ENCODE measurements around the gene SOS2. TPM values are rescaled to one million over a fixed set of nuclear protein-coding genes. Genes with fewer than 3 reads are reported as not detected.

The SOS2 gene
- total RNA-seq, 3 donors from 2014 or later (not counting 1 experiment from before 2014, with no cell fraction given): 64.7 to 82.2 (median 69.5) TPM

DNA sequence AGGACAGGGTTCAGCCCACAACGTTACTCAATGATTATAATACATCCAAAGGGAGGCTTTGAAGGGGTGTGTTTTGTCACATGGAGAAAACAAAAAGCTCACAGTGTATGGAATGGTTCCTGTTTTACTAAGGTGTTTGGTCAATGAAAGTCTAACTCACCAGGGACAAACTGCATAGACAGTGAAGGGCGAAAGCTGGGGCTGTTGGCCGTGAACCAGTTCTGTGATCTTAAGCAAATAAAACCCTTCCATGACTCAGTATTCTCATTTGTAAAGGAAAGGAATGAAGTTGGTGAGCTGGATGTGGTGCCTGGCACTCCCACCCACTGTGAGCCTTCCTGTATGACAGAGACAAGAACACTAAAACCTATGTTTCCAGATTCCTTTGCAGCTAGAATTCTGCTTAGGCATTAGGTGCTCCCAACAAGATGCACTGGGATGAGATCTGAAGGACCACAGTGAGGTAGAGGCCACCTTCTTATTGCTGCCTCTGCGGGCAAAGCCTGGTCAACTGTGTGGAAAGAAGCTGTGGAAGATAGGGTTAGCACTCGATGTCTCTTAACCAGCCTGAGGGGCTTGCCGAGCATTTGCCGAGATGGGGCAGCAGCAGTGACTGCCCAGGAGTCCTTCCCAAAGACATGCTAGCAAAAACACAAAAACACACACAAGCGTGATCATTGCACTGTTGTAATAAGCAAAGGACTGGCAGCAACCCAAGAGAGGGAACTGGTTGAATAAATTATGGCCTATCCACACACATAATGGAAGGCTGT, 163.5 kb downstream of the SOS2 start:
- TF ChIP-seq, protein P1, sequence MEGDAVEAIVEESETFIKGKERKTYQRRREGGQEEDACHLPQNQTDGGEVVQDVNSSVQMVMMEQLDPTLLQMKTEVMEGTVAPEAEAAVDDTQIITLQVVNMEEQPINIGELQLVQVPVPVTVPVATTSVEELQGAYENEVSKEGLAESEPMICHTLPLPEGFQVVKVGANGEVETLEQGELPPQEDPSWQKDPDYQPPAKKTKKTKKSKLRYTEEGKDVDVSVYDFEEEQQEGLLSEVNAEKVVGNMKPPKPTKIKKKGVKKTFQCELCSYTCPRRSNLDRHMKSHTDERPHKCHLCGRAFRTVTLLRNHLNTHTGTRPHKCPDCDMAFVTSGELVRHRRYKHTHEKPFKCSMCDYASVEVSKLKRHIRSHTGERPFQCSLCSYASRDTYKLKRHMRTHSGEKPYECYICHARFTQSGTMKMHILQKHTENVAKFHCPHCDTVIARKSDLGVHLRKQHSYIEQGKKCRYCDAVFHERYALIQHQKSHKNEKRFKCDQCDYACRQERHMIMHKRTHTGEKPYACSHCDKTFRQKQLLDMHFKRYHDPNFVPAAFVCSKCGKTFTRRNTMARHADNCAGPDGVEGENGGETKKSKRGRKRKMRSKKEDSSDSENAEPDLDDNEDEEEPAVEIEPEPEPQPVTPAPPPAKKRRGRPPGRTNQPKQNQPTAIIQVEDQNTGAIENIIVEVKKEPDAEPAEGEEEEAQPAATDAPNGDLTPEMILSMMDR (IDR thresholded peaks at IDR 0.05): no peak
- H3K27me3 Mint-ChIP-seq (ENCODE audit: low read depth in 2 of 2): no peaks in the 10 kb centered on the region
- Histone ChIP-seq H3K27me3 (ENCODE audit: control insufficient read depth, insufficient read depth, low read length) (no peaks in the 10 kb centered on the region), H3K4me3 (ENCODE audit: low read length) (no peak overlapping the region), H3K27ac (ENCODE audit: low read length) (no peak overlapping the region), H3K4me1 (ENCODE audit: control insufficient read depth, insufficient read depth, low read length) (peaks cover 34% of the 10 kb centered on the region), H3K9me3 (ENCODE audit: control insufficient read depth, insufficient read depth, low read length) (no peaks in the 10 kb centered on the region), H3K36me3 (ENCODE audit: control insufficient read depth, insufficient read depth, low read length) (no peaks in the 10 kb centered on the region)
- H3K27ac Mint-ChIP-seq: peak overlapping the region in 1 of 2 donors; percentile 54
- no peaks in the 10 kb centered on the region for H3K36me3 Mint-ChIP-seq
- DNase-seq (no peak), ATAC-seq (no peak)
- H3K4me3 Mint-ChIP-seq: no peak overlapping the region
- peaks cover 0 to 2% of the 10 kb centered on the region in 2 donors for H3K9me3 Mint-ChIP-seq
- peaks cover 43 to 56% of the 10 kb centered on the region in 2 donors for H3K4me1 Mint-ChIP-seq
- 94% methylated on average over 4 of the region's 8 CpGs for WGBS (ENCODE audit: insufficient coverage)
- intact Hi-C loops (cut with micrococcal nuclease): no loop called here

Other genes with a start within 250 kb of the SOS2 start
- 10 to 100 TPM; 19.4 to 23.9 (median 21.8) TPM for gene VCPKMT, start 115.0 kb downstream of the SOS2 start, total RNA-seq
- 1 to 10 TPM; 4.2 to 5.6 (median 5.4) TPM for gene L2HGDH, start 80.7 kb upstream of the SOS2 start, total RNA-seq
- 10 to 100 TPM; 24.7 to 28.7 (median 25.0) TPM for gene DMAC2L, start 80.7 kb upstream of the SOS2 start, total RNA-seq
- gene CDKL1, start 165.3 kb upstream of the SOS2 start, total RNA-seq: 10 to 100 TPM; 12.4 to 16.7 (median 15.4) TPM

Data from natural killer cell (primary cell).